Activated naive CD4-positive, alpha-beta T cell (primary cell): Measurements from ENCODE around the gene LENG9.

Source experiments
- DNase-seq, 4 experiments: peaks; one replicate each; lab custom pipeline; 2025; lab: John Stamatoyannopoulos, UW

The LENG9 gene

DNA sequence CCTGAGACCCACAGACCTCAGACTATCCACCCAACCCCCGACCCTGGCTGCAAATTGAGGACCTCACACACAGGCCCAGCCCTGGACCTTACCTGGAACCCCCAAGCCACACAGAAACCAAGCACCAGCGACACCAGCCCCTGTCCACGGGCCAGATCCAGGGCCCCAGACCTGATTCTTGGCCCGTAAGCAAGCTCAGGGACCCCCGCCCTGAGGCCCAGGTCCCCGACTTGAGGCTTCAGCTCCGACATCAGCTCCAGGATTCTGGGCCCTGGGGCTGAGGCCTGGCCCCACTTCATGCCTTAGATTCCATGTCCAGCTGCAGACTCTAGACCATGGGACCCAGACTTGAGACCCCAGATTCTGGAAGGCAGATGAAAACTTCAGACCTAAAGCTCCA, 42.1 kb downstream of the LENG9 start:
- no peak for DNase-seq

DNA sequence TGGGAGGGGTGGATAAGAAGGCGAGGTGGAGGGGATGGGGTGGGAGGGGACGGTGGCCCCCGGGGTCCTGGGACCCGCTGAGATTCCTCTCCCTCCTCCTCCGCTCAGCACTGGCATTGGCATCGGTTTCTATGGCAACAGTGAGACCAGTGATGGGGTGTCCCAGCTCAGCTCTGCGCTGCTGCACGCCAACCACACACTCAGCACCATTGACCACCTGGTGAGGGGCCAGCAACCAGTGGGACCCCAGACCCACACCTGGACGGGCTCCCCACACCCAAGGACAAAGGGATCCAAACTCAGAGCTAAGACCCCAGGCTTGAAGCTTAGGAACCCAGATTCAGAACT, 42.4 kb downstream of the LENG9 start:
- no peak for DNase-seq

DNA sequence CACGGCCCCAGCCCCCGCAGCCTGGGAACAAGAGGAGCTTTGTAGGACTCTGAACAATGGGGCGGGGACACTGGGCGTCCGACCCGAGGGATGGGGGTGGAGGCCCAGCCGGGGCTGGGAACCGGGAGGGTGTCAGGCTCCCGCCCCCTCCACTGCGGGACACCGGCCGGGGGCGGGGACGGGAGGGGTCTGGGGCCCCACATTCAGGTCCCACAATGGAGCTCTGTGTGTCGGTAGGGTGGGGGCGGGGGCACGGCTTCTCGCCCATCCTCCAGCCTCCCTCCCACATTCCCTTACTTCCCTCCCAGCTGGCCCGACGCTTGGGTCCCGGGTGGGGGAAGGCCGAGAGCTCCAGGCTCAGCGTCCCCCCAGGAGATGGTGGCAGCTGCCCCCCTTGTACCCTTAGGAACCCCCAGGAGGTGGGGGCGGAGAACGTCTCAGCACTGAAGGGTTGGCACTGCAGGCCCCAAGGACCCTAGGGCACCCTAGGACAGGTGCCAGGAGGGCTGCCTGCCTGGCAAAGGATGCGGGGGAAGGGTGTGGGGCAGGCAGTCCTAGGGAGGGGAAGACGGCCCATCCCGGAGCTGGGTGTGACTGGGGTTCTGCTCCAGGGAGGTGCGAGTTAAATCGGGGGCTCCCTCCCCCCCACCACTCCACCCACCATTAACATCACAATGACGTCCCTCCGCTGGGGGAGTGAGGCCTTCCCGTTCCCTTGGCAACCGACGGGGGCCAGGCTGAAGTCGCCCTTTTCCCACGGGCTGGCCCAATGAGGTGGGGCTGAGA, 43.0 kb downstream of the LENG9 start:
- no peak for DNase-seq

DNA sequence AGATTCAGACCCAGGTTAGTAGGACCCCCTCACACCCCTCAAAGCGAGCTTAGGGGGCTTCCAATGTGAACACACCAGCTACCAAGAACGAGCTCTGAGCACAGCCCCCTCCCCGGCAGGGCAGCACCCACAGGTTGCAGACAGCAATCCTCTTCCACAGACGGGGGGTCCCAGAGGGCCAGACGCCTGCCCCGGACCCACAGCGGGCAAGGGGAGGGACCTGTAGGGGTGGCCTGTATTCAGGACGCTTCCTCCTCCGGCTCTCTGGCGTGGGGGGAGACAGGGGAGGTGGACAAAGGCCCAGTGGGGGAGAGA, 43.6 kb downstream of the LENG9 start:
- no peak for DNase-seq

DNA sequence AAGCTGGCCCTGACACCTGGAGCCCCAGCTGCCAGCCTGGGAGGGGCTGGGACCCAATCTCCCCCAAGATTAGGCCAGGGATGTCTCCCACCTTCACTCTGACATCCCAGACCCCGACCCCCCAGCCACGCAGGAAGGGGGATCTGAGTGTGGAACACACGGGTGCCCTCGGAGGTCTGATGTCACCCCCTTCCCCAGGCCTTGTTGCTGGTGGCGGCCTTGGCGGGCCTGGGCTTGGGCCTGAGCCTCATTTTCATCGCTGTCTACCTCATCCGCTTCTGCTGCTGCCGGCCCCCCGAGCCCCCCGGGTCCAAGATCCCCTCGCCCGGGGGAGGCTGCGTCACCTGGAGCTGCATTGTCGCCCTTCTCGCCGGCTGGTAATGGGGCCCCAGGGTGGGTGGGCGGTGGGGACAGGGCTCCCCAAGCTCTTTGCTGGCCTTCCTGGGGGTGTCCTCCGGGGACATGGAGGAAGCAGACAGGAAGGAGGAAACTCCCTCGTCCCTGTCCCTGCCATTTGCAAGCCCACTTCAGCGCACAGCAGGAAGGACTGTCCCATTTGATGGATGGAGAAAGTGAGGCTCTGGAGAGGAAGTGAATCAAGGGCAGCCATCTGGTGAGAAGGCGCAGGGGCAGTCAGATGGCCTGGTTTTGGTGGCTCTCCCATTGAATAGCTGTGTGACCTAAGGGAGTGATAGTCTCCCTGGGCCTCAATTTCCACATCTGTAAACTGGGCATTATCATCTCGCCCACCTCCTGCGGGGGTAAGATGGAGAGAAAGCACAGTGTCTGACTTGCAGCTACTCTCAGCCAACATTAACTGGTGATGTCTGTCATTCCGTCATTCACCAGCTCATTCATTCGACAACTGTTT, 44.4 kb downstream of the LENG9 start:
- no peak for DNase-seq

DNA sequence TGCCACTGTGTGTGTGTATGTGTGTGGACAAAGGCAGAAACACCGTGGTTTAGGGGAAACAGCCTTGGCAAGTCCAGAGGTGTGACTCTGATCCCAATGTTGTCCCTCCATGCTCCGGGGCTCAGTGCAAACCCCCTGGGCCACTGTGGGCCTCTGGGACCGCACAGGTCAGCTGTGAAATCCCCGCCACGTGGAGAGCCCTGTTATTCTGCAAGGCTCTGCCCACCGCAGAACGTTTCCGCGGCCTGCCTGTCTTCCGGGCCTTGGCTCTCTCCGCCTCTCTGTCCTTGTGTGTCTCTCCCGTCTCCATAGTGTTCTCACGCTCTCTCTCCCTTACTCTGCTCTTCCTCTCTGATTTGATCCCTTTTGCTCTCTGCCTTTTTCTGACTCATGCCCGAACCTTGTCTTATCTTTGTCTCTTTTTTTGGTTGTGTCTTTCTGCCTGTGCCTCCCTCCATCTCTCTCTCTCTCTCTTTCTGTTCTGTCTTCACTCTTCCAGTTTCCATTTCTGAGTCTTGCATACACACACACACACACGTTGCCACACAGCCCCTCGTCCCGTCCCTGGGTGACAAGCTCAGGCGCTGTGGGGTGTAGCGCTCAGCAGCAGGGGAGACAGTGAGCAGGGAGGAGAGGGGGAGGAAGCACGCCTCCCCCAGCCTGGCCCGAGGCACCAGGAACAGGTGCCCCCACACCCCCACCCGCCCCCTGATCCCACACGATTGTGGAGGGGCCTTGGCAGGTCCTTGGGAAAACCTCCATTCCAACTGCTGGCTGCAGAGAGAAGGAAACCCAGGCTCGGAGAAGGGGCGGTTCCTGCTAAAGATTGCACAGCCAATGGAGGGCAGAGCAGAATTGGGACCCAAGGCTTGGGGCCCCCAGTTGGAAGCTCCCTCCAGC, 45.3 kb downstream of the LENG9 start:
- DNase-seq, result no peak

DNA sequence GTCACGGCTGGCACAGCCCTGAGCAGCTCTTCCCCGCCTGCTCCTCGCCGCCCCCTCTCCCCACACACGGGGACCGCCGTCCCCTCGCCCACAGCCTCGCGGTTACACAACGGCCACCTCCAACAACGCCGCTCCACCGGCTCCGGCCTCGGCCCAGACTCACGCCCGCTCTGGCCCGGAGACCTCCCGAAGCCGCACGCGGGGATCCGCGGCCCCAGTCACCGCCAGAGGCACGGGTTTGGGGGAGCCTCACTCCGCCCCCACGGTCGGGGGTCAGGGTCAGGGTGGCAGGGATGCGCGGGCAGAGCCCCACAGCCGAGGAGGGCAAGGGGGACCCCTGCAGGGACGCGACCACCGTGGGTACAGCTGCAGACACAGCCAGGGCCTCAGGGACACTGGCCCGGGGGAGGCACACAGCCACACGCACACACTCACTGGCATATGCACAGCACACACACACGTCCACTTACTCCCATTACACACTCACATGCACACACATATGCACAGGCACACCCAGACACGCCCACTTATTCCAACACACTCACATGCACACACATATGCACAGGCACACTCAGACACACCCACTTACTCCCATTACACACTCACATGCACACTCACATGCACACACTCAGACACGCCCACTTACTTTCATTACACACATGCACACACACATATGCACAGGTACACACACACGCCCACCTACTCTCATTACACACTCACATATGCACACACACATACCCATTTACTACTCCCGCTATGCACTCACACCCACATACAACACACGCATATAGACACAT, 46.7 kb downstream of the LENG9 start:
- DNase-seq, result no peak

DNA sequence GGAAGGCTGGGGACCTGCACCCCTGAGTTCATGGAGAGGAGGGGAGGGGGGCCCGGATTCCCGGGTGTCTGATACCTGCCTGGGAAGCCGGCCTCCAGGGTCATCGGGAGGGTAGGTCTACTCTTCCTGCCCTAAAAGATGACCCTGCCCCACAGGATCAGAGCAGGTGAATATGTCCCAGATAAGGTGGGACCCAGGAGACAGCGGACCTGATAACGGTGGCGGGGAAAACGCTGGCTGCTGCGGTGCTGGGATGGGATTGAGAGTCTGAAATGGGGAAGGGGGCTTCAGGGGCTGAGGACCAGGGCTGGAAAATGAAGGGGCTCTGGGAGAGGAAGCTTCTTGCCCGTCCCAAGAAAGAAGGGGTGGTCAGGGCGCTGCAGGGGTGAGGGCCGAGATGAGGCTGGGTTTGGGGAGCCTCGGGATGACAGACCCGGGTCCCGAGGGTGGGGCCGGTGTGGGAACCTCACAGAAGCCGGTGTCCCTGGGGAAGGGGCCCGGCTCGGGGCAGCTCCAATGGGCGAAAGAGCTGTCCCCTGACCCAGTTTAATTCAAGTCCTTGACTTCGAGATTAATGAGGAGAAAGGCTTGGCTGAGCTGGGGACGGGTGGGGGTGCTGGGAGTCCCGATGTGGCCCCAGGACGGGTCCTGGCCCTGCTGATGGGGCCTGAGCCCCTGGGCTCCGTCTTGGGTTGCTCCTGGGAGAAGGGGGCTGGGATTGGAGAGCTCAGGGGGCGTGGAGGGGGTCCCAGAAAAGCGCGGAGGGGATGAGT, 47.5 kb downstream of the LENG9 start:
- DNase-seq, result no peak

DNA sequence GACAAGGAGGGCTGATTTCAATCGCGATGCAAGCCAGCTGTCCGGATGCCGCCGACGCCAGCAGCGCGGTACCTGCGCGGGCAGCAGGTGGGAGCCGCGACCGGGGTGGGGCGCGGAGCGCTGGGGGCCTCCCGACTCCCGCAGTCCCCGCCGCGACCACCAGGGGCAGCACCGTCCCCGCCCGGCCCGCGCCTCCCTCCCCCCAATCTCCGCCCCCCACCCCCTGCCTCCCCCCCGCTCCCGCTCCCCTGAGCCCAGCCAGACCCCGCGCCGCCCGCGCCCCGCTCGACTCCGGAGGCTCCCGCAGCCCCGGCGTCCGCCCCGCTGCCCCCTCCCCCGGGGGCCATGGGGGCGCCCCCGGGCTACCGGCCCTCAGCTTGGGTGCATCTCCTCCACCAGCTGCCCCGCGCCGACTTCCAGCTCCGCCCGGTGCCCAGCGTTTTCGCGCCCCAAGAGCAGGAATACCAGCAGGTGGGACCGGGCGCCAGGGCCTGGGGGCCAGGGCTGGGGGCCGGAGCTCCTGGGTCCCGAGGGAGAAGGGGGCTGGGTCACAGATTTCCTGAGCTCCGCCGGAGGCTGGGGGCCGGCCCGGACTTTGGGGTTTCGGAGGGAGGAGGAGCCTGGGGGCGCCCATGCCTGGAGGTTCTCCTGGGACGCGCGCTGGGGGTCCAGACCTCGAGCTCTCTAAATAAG, 48.2 kb downstream of the LENG9 start, which contains the start of gene TTYH1:
TTYH1 (plus strand) TSS at position 257 of the 693 bp plus-strand sequence; CDS start at position 346, 89 bp downstream.
- peak in 2 of 4 experiments; percentile 15 to 18 for DNase-seq

DNA sequence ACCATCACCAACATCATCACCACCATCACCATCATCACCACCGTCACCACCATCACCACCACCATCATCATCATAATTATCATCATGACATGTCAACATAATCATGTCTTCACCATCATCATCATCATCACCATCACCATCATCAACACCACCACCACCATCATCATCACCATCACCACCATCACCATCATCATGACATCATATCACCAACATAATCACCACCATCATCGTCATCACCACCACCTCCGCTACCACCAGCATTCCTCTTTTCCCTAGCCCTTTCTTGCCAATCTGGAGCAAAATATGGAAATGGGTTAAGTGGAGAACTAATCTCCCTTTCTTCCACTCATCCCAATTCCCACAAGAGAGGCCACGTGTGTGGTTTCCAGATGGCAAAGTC, 49.4 kb downstream of the LENG9 start:
- no peak for DNase-seq

DNA sequence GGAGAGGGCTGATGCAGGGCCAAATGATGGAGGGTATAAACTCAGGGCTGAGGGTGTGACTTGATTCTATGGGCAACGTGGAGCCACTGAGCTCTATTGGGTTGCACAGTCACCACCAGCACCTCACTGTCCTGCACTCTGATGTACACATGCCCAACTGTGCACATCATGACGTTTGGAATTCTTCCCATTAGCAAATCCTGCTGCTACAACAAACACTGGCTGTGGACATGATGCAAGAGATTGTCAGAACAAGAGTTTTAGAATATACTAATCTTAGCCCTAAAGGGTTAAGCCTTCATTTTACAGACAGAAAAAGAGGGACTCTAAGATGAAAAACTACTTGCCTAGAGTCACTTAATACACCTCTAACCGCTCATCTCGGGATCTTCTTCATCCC, 50.7 kb downstream of the LENG9 start:
- no peak for DNase-seq
